Neural cell (in vitro differentiated cells): ENCODE data around the gene ARHGAP20. TPM values are rescaled to one million over a fixed set of nuclear protein-coding genes. Genes with fewer than 3 reads are reported as not detected.

ENCODE experiments used
- H2AFZ ChIP-seq: fragments of 200-600, 300-800 bp; sonication (generic), shearing (Covaris generic); 2 replicates; pipeline ENCODE4 v1.6.0; 2014; ENCODE audit warnings: low read depth, mild to moderate bottlenecking, antibody characterized with exemption, low read length, moderate library complexity
- H3F3A ChIP-seq: fragments of 200-600 bp; shearing (Covaris generic); 2 replicates; pipeline ENCODE4 v1.6.1; 2016; ENCODE audit warnings: mild to moderate bottlenecking, moderate library complexity, mixed read lengths, antibody characterized with exemption, low read length; ENCODE audit not compliant: insufficient read depth, poor library complexity, severe bottlenecking
- H3K27ac ChIP-seq: fragments of 200-600, 300-800 bp; sonication (generic), shearing (Covaris generic); 2 replicates; pipeline ENCODE4 v1.5.1; 2014; ENCODE audit warnings: mild to moderate bottlenecking, low read length, moderate library complexity
- H3K27me3 ChIP-seq: fragments of 300-800, 200-600 bp; sonication (generic), shearing (Covaris generic); 2 replicates; pipeline ENCODE4 v1.6.0; 2014; ENCODE audit warnings: mild to moderate bottlenecking, low read depth, low read length, moderate library complexity; ENCODE audit not compliant: insufficient read depth
- H3K36me3 ChIP-seq: fragments of 300-800, 200-600 bp; sonication (generic), shearing (Covaris generic); 2 replicates; pipeline ENCODE4 v1.5.1; 2014; ENCODE audit warnings: mild to moderate bottlenecking, antibody characterized with exemption, low read length, moderate library complexity; ENCODE audit not compliant: insufficient read depth
- H3K4me2 ChIP-seq: fragments of 300-800, 200-600 bp; sonication (generic), shearing (Covaris generic); 2 replicates; pipeline ENCODE4 v1.6.0; 2014; ENCODE audit warnings: mild to moderate bottlenecking, low read length
- H3K4me3 ChIP-seq: fragments of 300-800, 200-600 bp; sonication (generic), shearing (Covaris generic); 2 replicates; pipeline ENCODE4 v1.5.1; 2014; ENCODE audit warnings: mild to moderate bottlenecking, low read length, moderate library complexity
- H3K79me2 ChIP-seq: fragments of 200-600 bp; shearing (Covaris generic); replicated peaks from 2 replicates; pipeline ENCODE4 v1.6.0; 2014; ENCODE audit warnings: mild to moderate bottlenecking, low read length, moderate library complexity; ENCODE audit not compliant: insufficient read depth
- H3K9ac ChIP-seq: fragments of 300-800, 200-600 bp; sonication (generic), shearing (Covaris generic); 2 replicates; pipeline ENCODE4 v1.6.1; 2016; ENCODE audit warnings: mild to moderate bottlenecking, low read length, mixed read lengths
- H3K9me2 ChIP-seq: fragments of 200-600 bp; shearing (Covaris generic); 2 replicates; pipeline ENCODE4 v1.6.1; 2016; ENCODE audit warnings: mild to moderate bottlenecking, low read length, mixed read lengths; ENCODE audit not compliant: insufficient read depth
- H3K9me3 ChIP-seq: fragments of 200-600, 300-800 bp; sonication (generic), shearing (Covaris generic); 2 replicates; pipeline ENCODE4 v1.6.1; 2016; ENCODE audit warnings: mild to moderate bottlenecking, mixed run types, low read length, moderate library complexity, mixed read lengths
- H4K20me1 ChIP-seq: fragments of 200-600 bp; shearing (Covaris generic); 2 replicates; pipeline ENCODE4 v1.6.1; 2016; ENCODE audit warnings: mild to moderate bottlenecking, mixed run types; ENCODE audit not compliant: insufficient read depth
- CTCF ChIP-seq: fragments of 450-650 bp; IDR thresholded peaks from 2 replicates; pipeline ENCODE4 v1.5.1; 2014; ENCODE audit warnings: antibody characterized with exemption, mild to moderate bottlenecking, moderate library complexity; ENCODE audit not compliant: poor library complexity, severe bottlenecking
- EP300 ChIP-seq: fragments of 450-650 bp; conservative IDR thresholded peaks from 2 replicates; pipeline ENCODE4 v1.6.1; 2014; ENCODE audit warnings: antibody characterized with exemption, mild to moderate bottlenecking, moderate library complexity; ENCODE audit not compliant: poor library complexity, severe bottlenecking
- EZH2 ChIP-seq: fragments of 200-600, 300-800 bp; shearing (Covaris generic), sonication (generic); IDR thresholded peaks from 2 replicates; pipeline ENCODE4 v1.6.1; 2014; ENCODE audit warnings: antibody characterized with exemption, low read length, borderline replicate concordance, mild to moderate bottlenecking; ENCODE audit not compliant: insufficient read depth, poor library complexity, severe bottlenecking
- MXI1 ChIP-seq: fragments of 450-650 bp; conservative IDR thresholded peaks from 2 replicates; pipeline ENCODE4 v1.6.1; 2014; ENCODE audit warnings: antibody characterized with exemption, mild to moderate bottlenecking; ENCODE audit not compliant: poor library complexity, severe bottlenecking
- POLR2AphosphoS5 ChIP-seq: IDR thresholded peaks from 2 replicates; pipeline ENCODE4 v1.6.1; 2012
- RAD21 ChIP-seq: fragments of 450-650 bp; conservative IDR thresholded peaks from 2 replicates; pipeline ENCODE4 v1.6.1; 2014; ENCODE audit warnings: antibody characterized with exemption, mild to moderate bottlenecking, moderate library complexity
- REST ChIP-seq: IDR thresholded peaks from 2 replicates; pipeline ENCODE4 v1.6.1; 2012; ENCODE audit warnings: borderline replicate concordance
- SMC3 ChIP-seq: fragments of 450-650 bp; conservative IDR thresholded peaks from 2 replicates; pipeline ENCODE4 v1.6.1; 2014; ENCODE audit warnings: antibody characterized with exemption, mild to moderate bottlenecking, moderate library complexity; ENCODE audit not compliant: poor library complexity
- TAF1 ChIP-seq: IDR thresholded peaks from 2 replicates; pipeline ENCODE4 v1.6.1; 2012; ENCODE audit warnings: low read depth
- polyA plus RNA-seq: library from polyadenylated mRNA; depleted of rRNA; stranded (reverse); fragments of >200 nt; gene quantifications from 2 replicates; pipeline ENCODE4 v1.2.3, GENCODE V29; 2014

Gene ARHGAP20
- polyA plus RNA-seq, 1 donor from 2014 or later = 1.2 TPM

- Histone ChIP-seq H3K9ac (no peak overlapping the region), H3K4me2 (no peak overlapping the region), H4K20me1 (no peaks in the 10 kb centered on the region), H3K9me2 (no peaks in the 10 kb centered on the region), H2AFZ (no peak overlapping the region), H3K36me3 (no peaks in the 10 kb centered on the region), H3K9me3 (no peaks in the 10 kb centered on the region), H3K27ac (no peak overlapping the region), H3K27me3 (no peaks in the 10 kb centered on the region), H3K4me3 (no peak overlapping the region), H3K79me2 (no peaks in the 10 kb centered on the region), H3F3A (no peaks in the 10 kb centered on the region)
- no peak for TF ChIP-seq SMC3
- TF ChIP-seq CTCF = no peak
- TF ChIP-seq RAD21 = no peak
- no peak for TF ChIP-seq TAF1
- TF ChIP-seq EZH2 = no peak
- no peak for TF ChIP-seq MXI1
- TF ChIP-seq EP300 = no peak
- no peak for TF ChIP-seq REST
- no peak for TF ChIP-seq POLR2AphosphoS5
These were observed 32.8 kb downstream of the ARHGAP20 start for GRCh38 chr11:110679323-110679975.

- TF ChIP-seq EP300 (no peak), CTCF (no peak), REST (no peak), MXI1 (no peak), TAF1 (no peak), SMC3 (no peak), EZH2 (no peak), RAD21 (no peak), POLR2AphosphoS5 (no peak)
- Histone ChIP-seq H3K36me3 (no peaks in the 10 kb centered on the region), H4K20me1 (no peaks in the 10 kb centered on the region), H3K9ac (no peak overlapping the region), H3K9me2 (no peaks in the 10 kb centered on the region), H3K9me3 (no peaks in the 10 kb centered on the region), H3K27ac (no peak overlapping the region), H2AFZ (no peak overlapping the region), H3K4me3 (no peak overlapping the region), H3K79me2 (no peaks in the 10 kb centered on the region), H3K27me3 (no peaks in the 10 kb centered on the region), H3F3A (no peaks in the 10 kb centered on the region), H3K4me2 (no peak overlapping the region)
These were observed 36.7 kb downstream of the ARHGAP20 start for GRCh38 chr11:110675548-110675947.
